GM13977 (cell line): Measurements from ENCODE around the gene CATSPERE.

Experiments
- DNase-seq: peaks from one replicate; pipeline ENCODE4 v3.0.0; 2012; ENCODE audit warnings: low spot score
- CTCF ChIP-seq: IDR thresholded peaks from 2 replicates; pipeline ENCODE4 v1.5.1; 2012; ENCODE audit warnings: mild to moderate bottlenecking, control low read depth; ENCODE audit not compliant: insufficient read depth; ENCODE audit errors: extremely low read depth, missing control alignments
- in situ Hi-C: fragments of 300-500 bp; cut with MboI; formaldehyde crosslinking; loops from one replicate; pipeline ENCODE4 v1.12.0; 2022; ENCODE audit warnings: low sequenced_read_pairs, low pct_unique_long_range_greater_than_20kb, mixed read lengths, inconsistent platforms; ENCODE audit not compliant: unreplicated experiment

Gene CATSPERE

GRCh38 chr1:244585867-244586266, 124.8 kb downstream of the CATSPERE start:
- TF ChIP-seq CTCF = no peak
- in situ Hi-C loops = no loop called here
- no peak for DNase-seq

GRCh38 chr1:244590670-244591069, 129.6 kb downstream of the CATSPERE start:
- no peak for TF ChIP-seq CTCF
- DNase-seq = no peak
- in situ Hi-C loops = no loop called here

- no peak for TF ChIP-seq CTCF
- in situ Hi-C loops = no loop called here
- no peak for DNase-seq
These were observed 137.5 kb downstream of the CATSPERE start for GRCh38 chr1:244598611-244599010.

- no peak for TF ChIP-seq CTCF
- DNase-seq = peak; percentile 71
- in situ Hi-C loops = loop anchor here (10.0 kb wide), 2 partner anchors 185 to 445 kb away; no protein-coding TSS in a partner anchor
These were observed 138.9 kb downstream of the CATSPERE start for GRCh38 chr1:244599937-244600350.

GRCh38 chr1:244601336-244601735, 140.3 kb downstream of the CATSPERE start:
- TF ChIP-seq CTCF = no peak
- DNase-seq = no peak
- in situ Hi-C loops = loop anchor here (10.0 kb wide), 2 partner anchors 183 to 443 kb away; no protein-coding TSS in a partner anchor

GRCh38 chr1:244603498-244603897, 142.4 kb downstream of the CATSPERE start:
- in situ Hi-C loops = loop anchor here (10.0 kb wide), 2 partner anchors 181 to 441 kb away; no protein-coding TSS in a partner anchor
- peak; percentile 36 for DNase-seq
- TF ChIP-seq CTCF = peak; percentile 53
